ENCODE measurements around the gene LRRC27.
A peak's percentile ranks its signal among the peaks of the same experiment; 100 is the strongest.

Gene LRRC27

DNA sequence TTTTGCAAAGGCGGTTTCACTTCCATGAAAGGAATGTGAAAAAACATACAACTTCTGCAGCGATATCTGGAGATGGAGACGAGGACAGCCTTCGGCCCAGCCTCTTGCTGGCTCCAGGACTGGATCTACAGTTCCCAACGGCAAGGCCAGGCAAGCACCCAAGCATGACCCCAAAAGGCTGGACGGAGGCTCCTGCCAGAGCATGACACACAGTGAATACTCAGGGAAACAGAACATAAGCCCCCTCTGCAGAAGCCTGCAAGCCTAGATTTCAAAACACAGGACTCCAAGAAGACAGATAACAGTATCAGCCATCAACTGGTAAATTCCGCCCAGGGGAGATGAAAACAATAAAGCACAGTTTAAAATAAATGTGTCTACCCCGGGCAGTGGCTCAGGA is 3.3 kb upstream of the LRRC27 start:
- Histone ChIP-seq H3K36me3 (ENCODE audit: control insufficient read depth in 1 of 2, insufficient read depth in 2 of 2, low read length in 2 of 2) (no peaks in the 10 kb centered on the region), H3K4me3 (ENCODE audit: low read depth in 1 of 2, low read length in 2 of 2) (no peak overlapping the region), H3K27me3 (ENCODE audit: control insufficient read depth in 1 of 2, insufficient read depth in 2 of 2, low read length in 2 of 2) (no peaks in the 10 kb centered on the region), H3K9ac (ENCODE audit: low read depth in 1 of 2, low read length in 2 of 2) (no peak overlapping the region), H3K9me3 (ENCODE audit: control insufficient read depth in 1 of 2, low read length in 2 of 2) (no peaks in the 10 kb centered on the region), H3K4me1 (ENCODE audit: control insufficient read depth in 1 of 2, insufficient read depth in 2 of 2, low read length in 2 of 2) (peaks cover 10 to 21% of the 10 kb centered on the region in 2 donors), H3K27ac (ENCODE audit: low read depth, low read length) (no peak overlapping the region)

DNA sequence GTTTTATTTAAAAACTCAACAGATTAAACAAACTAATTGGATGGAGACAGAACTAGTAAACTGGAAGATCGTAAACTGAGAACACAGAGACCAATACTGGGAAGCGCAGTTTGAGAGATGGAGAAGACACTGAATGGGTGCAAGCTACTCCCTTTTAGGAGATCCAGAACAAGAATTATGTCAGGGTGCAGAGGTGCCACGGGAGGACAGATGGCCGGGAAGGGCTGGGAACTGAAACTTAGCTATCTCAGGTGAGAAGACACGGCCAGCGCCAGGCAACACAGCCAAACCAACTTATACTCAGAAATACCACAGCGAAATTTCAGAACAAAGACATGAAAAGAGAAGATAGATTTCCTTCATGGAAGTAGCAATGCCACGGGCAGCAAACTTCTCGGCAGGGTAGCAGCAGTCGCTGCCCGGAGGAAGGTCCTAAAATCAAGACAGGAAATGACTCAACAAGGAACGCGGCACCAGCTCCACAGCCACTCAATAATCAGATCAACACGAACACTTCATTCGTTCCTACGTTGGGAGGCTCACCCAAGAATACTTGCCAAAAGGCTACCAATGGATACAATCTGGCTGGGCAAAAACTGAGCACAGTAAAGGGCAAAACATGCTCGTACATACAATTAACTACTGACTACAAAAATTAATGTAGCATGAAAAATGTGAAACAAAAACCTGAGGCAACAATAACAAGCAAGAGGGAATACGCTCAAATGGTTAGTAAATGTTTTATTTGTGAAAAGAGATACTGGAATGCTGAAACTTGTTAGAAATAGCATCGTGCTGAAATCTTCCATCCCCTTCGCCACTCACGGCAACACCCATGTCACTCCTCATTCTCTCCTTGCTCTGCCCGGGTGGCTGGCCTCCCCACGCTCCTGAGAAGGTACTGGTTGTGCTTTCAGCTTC is 2.2 kb upstream of the LRRC27 start:
- no peak overlapping the region for H3K27ac ChIP-seq (ENCODE audit: low read depth, low read length)
- peaks cover 10 to 21% of the 10 kb centered on the region in 2 donors for H3K4me1 ChIP-seq (ENCODE audit: control insufficient read depth in 1 of 2, insufficient read depth in 2 of 2, low read length in 2 of 2)
- peak overlapping the region; percentile 16 to 32 for H3K9ac ChIP-seq (ENCODE audit: low read depth in 1 of 2, low read length in 2 of 2)
- peak overlapping the region; percentile 48 to 97 for H3K4me3 ChIP-seq (ENCODE audit: low read depth in 1 of 2, low read length in 2 of 2)
- H3K9me3 ChIP-seq (ENCODE audit: control insufficient read depth in 1 of 2, low read length in 2 of 2), result no peaks in the 10 kb centered on the region
- H3K36me3 ChIP-seq (ENCODE audit: control insufficient read depth in 1 of 2, insufficient read depth in 2 of 2, low read length in 2 of 2), result no peaks in the 10 kb centered on the region
- no peaks in the 10 kb centered on the region for H3K27me3 ChIP-seq (ENCODE audit: control insufficient read depth in 1 of 2, insufficient read depth in 2 of 2, low read length in 2 of 2)

- Histone ChIP-seq H3K4me3 (ENCODE audit: low read depth in 1 of 2, low read length in 2 of 2) (peak overlapping the region; percentile 48 to 97), H3K27ac (ENCODE audit: low read depth, low read length) (no peak overlapping the region), H3K9me3 (ENCODE audit: control insufficient read depth in 1 of 2, low read length in 2 of 2) (no peaks in the 10 kb centered on the region), H3K36me3 (ENCODE audit: control insufficient read depth in 1 of 2, insufficient read depth in 2 of 2, low read length in 2 of 2) (no peaks in the 10 kb centered on the region), H3K9ac (ENCODE audit: low read depth in 1 of 2, low read length in 2 of 2) (peak overlapping the region; percentile 20 to 30), H3K4me1 (ENCODE audit: control insufficient read depth in 1 of 2, insufficient read depth in 2 of 2, low read length in 2 of 2) (peaks cover 10 to 21% of the 10 kb centered on the region in 2 donors), H3K27me3 (ENCODE audit: control insufficient read depth in 1 of 2, insufficient read depth in 2 of 2, low read length in 2 of 2) (no peaks in the 10 kb centered on the region)
These were observed 1.5 kb upstream of the LRRC27 start for GRCh38 chr10:132330486-132330833.

DNA sequence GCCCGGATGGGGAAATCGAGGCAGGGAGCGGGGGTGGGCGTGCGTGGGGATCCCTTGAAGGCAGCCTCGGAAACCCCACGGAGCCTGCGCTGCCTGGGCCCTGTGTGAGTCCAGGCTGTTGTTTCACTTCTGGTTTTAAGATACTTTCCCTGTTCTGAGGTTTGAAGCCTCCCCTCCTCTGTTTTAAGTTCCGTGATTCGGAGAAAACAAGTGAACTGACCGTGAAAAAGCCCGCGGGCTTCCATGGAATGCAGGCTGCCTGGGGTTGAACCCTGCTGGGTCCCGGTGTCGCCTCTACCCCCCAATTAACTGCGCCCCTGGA is 401 bp downstream of the LRRC27 start:
- Histone ChIP-seq H3K9ac (ENCODE audit: low read depth in 1 of 2, low read length in 2 of 2) (peak overlapping the region; percentile 63 to 71), H3K4me3 (ENCODE audit: low read depth in 1 of 2, low read length in 2 of 2) (peak overlapping the region; percentile 79 to 97), H3K27ac (ENCODE audit: low read depth, low read length) (peak overlapping the region; percentile 67), H3K36me3 (ENCODE audit: control insufficient read depth in 1 of 2, insufficient read depth in 2 of 2, low read length in 2 of 2) (no peaks in the 10 kb centered on the region), H3K27me3 (ENCODE audit: control insufficient read depth in 1 of 2, insufficient read depth in 2 of 2, low read length in 2 of 2) (no peaks in the 10 kb centered on the region), H3K4me1 (ENCODE audit: control insufficient read depth in 1 of 2, insufficient read depth in 2 of 2, low read length in 2 of 2) (peaks cover 19 to 32% of the 10 kb centered on the region in 2 donors), H3K9me3 (ENCODE audit: control insufficient read depth in 1 of 2, low read length in 2 of 2) (no peaks in the 10 kb centered on the region)

- Histone ChIP-seq H3K9me3 (ENCODE audit: control insufficient read depth in 1 of 2, low read length in 2 of 2) (no peaks in the 10 kb centered on the region), H3K27ac (ENCODE audit: low read depth, low read length) (no peak overlapping the region), H3K36me3 (ENCODE audit: control insufficient read depth in 1 of 2, insufficient read depth in 2 of 2, low read length in 2 of 2) (no peaks in the 10 kb centered on the region), H3K4me1 (ENCODE audit: control insufficient read depth in 1 of 2, insufficient read depth in 2 of 2, low read length in 2 of 2) (peaks cover 19 to 32% of the 10 kb centered on the region in 2 donors), H3K4me3 (ENCODE audit: low read depth in 1 of 2, low read length in 2 of 2) (no peak overlapping the region), H3K27me3 (ENCODE audit: control insufficient read depth in 1 of 2, insufficient read depth in 2 of 2, low read length in 2 of 2) (no peaks in the 10 kb centered on the region), H3K9ac (ENCODE audit: low read depth in 1 of 2, low read length in 2 of 2) (no peak overlapping the region)
These were observed 1.4 kb downstream of the LRRC27 start for GRCh38 chr10:132333386-132333785.

GRCh38 chr10:132334631-132335188 is 2.7 kb downstream of the LRRC27 start:
- Histone ChIP-seq H3K4me1 (ENCODE audit: control insufficient read depth in 1 of 2, insufficient read depth in 2 of 2, low read length in 2 of 2) (peaks cover 16 to 28% of the 10 kb centered on the region in 2 donors), H3K9me3 (ENCODE audit: control insufficient read depth in 1 of 2, low read length in 2 of 2) (no peaks in the 10 kb centered on the region), H3K9ac (ENCODE audit: low read depth in 1 of 2, low read length in 2 of 2) (no peak overlapping the region), H3K27ac (ENCODE audit: low read depth, low read length) (no peak overlapping the region), H3K27me3 (ENCODE audit: control insufficient read depth in 1 of 2, insufficient read depth in 2 of 2, low read length in 2 of 2) (no peaks in the 10 kb centered on the region), H3K4me3 (ENCODE audit: low read depth in 1 of 2, low read length in 2 of 2) (no peak overlapping the region), H3K36me3 (ENCODE audit: control insufficient read depth in 1 of 2, insufficient read depth in 2 of 2, low read length in 2 of 2) (no peaks in the 10 kb centered on the region)

GRCh38 chr10:132335189-132336063 is 3.4 kb downstream of the LRRC27 start:
- H3K27ac ChIP-seq (ENCODE audit: low read depth, low read length), result no peak overlapping the region
- H3K9me3 ChIP-seq (ENCODE audit: control insufficient read depth in 1 of 2, low read length in 2 of 2), result no peaks in the 10 kb centered on the region
- H3K4me1 ChIP-seq (ENCODE audit: control insufficient read depth in 1 of 2, insufficient read depth in 2 of 2, low read length in 2 of 2), result peaks cover 9 to 21% of the 10 kb centered on the region in 2 donors
- H3K36me3 ChIP-seq (ENCODE audit: control insufficient read depth in 1 of 2, insufficient read depth in 2 of 2, low read length in 2 of 2), result no peaks in the 10 kb centered on the region
- H3K9ac ChIP-seq (ENCODE audit: low read depth in 1 of 2, low read length in 2 of 2), result no peak overlapping the region
- H3K27me3 ChIP-seq (ENCODE audit: control insufficient read depth in 1 of 2, insufficient read depth in 2 of 2, low read length in 2 of 2), result no peaks in the 10 kb centered on the region
- H3K4me3 ChIP-seq (ENCODE audit: low read depth in 1 of 2, low read length in 2 of 2), result no peak overlapping the region

GRCh38 chr10:132336064-132336746 is 4.2 kb downstream of the LRRC27 start:
- H3K9me3 ChIP-seq (ENCODE audit: control insufficient read depth in 1 of 2, low read length in 2 of 2), result no peaks in the 10 kb centered on the region
- H3K27me3 ChIP-seq (ENCODE audit: control insufficient read depth in 1 of 2, insufficient read depth in 2 of 2, low read length in 2 of 2), result no peaks in the 10 kb centered on the region
- no peak overlapping the region for H3K27ac ChIP-seq (ENCODE audit: low read depth, low read length)
- peak overlapping the region; percentile 5 to 58 for H3K9ac ChIP-seq (ENCODE audit: low read depth in 1 of 2, low read length in 2 of 2)
- H3K36me3 ChIP-seq (ENCODE audit: control insufficient read depth in 1 of 2, insufficient read depth in 2 of 2, low read length in 2 of 2), result no peaks in the 10 kb centered on the region
- H3K4me3 ChIP-seq (ENCODE audit: low read depth in 1 of 2, low read length in 2 of 2), result peak overlapping the region; percentile 65 to 72
- peaks cover 9 to 18% of the 10 kb centered on the region in 2 donors for H3K4me1 ChIP-seq (ENCODE audit: control insufficient read depth in 1 of 2, insufficient read depth in 2 of 2, low read length in 2 of 2)

DNA sequence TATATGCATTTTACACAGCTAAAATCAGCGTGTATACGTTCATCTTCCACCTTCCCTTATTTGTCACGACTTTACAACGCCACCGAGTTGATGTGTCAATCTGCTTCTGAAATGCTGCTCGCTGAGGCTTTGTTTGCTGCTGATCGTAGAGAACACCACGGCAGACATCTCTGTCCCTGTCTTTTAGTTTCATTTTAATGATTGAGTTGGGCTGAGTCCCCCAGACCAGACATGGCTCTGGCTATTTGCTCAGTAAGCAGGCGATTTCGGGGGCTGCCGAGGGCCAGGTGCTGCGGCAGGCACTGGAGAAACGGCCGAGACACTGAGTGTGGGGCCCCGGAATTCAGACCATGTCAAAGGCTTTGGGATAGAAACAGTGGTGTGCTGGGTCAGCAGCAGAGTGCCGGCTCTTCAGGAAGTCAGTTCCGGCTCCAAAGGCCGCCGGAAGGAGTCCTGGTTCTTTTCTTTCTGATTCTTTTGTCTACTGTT is 5.0 kb downstream of the LRRC27 start:
- Histone ChIP-seq H3K4me3 (ENCODE audit: low read depth in 1 of 2, low read length in 2 of 2) (peak overlapping the region; percentile 65 to 72), H3K27me3 (ENCODE audit: control insufficient read depth in 1 of 2, insufficient read depth in 2 of 2, low read length in 2 of 2) (no peaks in the 10 kb centered on the region), H3K27ac (ENCODE audit: low read depth, low read length) (peak overlapping the region; percentile 15)

More for the DNA sequence above, 5.0 kb downstream of the LRRC27 start:
- Histone ChIP-seq H3K4me1 (ENCODE audit: control insufficient read depth in 1 of 2, insufficient read depth in 2 of 2, low read length in 2 of 2) (peaks cover 9 to 18% of the 10 kb centered on the region in 2 donors), H3K9ac (ENCODE audit: low read depth in 1 of 2, low read length in 2 of 2) (peak overlapping the region; percentile 12 to 58), H3K36me3 (ENCODE audit: control insufficient read depth in 1 of 2, insufficient read depth in 2 of 2, low read length in 2 of 2) (no peaks in the 10 kb centered on the region), H3K9me3 (ENCODE audit: control insufficient read depth in 1 of 2, low read length in 2 of 2) (no peaks in the 10 kb centered on the region)

Measured in duodenal mucosa (tissue), 2 donors.